ENCODE measurements around the gene SMYD5. TPM values are rescaled to one million over a fixed set of nuclear protein-coding genes. Genes with fewer than 3 reads are reported as not detected.

Gene SMYD5
- total RNA-seq, 1 donor from 2014 or later, result 18.2 TPM

DNA sequence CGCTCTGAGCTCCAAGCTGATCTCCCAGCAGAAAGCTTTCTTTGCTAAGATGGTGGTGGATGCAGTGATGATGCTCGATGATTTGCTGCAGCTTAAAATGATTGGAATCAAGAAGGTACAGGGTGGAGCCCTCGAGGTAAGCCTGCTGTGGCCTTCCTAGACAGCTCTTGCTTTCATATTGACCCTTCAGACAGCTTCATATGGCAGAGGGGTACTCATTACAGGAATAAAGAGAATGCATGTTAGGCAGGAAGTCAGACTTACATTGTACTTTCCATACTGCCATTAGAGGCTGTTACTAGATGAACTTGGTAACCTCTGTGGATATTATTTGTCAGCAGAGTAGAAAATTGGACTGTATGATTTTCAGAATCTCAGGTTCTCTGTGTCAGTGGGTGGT, 30.5 kb downstream of the SMYD5 start:
- DNase-seq, result no peak
- peaks cover 26% of the 10 kb centered on the region for H3K4me1 ChIP-seq
- H3K36me3 ChIP-seq, result peaks cover 98% of the 10 kb centered on the region
- intact Hi-C loops (cut with micrococcal nuclease), result no loop called here
- H3K9me3 ChIP-seq (replicated peaks), result no peaks in the 10 kb centered on the region
- H3K4me3 ChIP-seq, result no peak overlapping the region
- TF ChIP-seq, protein P1, sequence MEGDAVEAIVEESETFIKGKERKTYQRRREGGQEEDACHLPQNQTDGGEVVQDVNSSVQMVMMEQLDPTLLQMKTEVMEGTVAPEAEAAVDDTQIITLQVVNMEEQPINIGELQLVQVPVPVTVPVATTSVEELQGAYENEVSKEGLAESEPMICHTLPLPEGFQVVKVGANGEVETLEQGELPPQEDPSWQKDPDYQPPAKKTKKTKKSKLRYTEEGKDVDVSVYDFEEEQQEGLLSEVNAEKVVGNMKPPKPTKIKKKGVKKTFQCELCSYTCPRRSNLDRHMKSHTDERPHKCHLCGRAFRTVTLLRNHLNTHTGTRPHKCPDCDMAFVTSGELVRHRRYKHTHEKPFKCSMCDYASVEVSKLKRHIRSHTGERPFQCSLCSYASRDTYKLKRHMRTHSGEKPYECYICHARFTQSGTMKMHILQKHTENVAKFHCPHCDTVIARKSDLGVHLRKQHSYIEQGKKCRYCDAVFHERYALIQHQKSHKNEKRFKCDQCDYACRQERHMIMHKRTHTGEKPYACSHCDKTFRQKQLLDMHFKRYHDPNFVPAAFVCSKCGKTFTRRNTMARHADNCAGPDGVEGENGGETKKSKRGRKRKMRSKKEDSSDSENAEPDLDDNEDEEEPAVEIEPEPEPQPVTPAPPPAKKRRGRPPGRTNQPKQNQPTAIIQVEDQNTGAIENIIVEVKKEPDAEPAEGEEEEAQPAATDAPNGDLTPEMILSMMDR (IDR thresholded peaks at IDR 0.05; ENCODE audit: borderline replicate concordance), result no peak
- H3K27me3 ChIP-seq (ENCODE audit: low read depth), result no peaks in the 10 kb centered on the region
- no peak overlapping the region for H3K27ac ChIP-seq (replicated peaks)

DNA sequence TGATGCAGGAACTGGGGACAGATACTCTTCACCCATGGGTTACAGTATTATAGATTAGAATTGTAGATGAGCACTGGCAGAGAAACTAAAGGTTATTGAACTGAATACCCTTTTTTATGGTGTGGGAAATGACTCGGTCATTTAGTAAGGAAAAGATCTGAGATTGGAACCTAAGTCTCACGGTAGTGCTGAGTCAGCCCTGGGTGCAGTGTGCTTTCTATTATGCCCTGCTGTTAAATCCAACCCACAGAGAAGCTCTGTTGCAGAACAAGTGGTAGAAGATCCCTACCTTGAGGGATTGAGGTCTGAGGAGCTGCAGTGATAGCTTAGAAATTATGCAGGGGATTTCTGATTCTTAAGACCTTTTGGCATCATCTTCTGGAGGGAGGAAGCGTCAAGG, 32.8 kb downstream of the SMYD5 start:
- no peaks in the 10 kb centered on the region for H3K27me3 ChIP-seq (ENCODE audit: low read depth)
- peaks cover 99% of the 10 kb centered on the region for H3K36me3 ChIP-seq
- H3K4me1 ChIP-seq, result peaks cover 22% of the 10 kb centered on the region
- TF ChIP-seq, protein P1 (IDR thresholded peaks at IDR 0.05; ENCODE audit: borderline replicate concordance), result no peak
- no peaks in the 10 kb centered on the region for H3K9me3 ChIP-seq (replicated peaks)
- H3K4me3 ChIP-seq, result no peak overlapping the region
- intact Hi-C loops (cut with micrococcal nuclease), result no loop called here
- no peak for DNase-seq
- no peak overlapping the region for H3K27ac ChIP-seq (replicated peaks)

GRCh38 chr2:73249636-73250035, 35.6 kb downstream of the SMYD5 start:
- DNase-seq, result no peak
- peaks cover 7% of the 10 kb centered on the region for H3K4me1 ChIP-seq
- no peak overlapping the region for H3K4me3 ChIP-seq
- H3K9me3 ChIP-seq (replicated peaks), result no peaks in the 10 kb centered on the region
- H3K27me3 ChIP-seq (ENCODE audit: low read depth), result no peaks in the 10 kb centered on the region
- H3K27ac ChIP-seq (replicated peaks), result no peak overlapping the region
- TF ChIP-seq, protein P1 (IDR thresholded peaks at IDR 0.05; ENCODE audit: borderline replicate concordance), result no peak
- H3K36me3 ChIP-seq, result peaks cover 100% of the 10 kb centered on the region
- intact Hi-C loops (cut with micrococcal nuclease), result no loop called here

GRCh38 chr2:73250872-73251846, 37.1 kb downstream of the SMYD5 start:
- no peak overlapping the region for H3K27ac ChIP-seq (replicated peaks)
- TF ChIP-seq, protein P1 (IDR thresholded peaks at IDR 0.05; ENCODE audit: borderline replicate concordance), result no peak
- intact Hi-C loops (cut with micrococcal nuclease), result no loop called here
- H3K4me3 ChIP-seq, result no peak overlapping the region
- H3K36me3 ChIP-seq, result peaks cover 90% of the 10 kb centered on the region
- H3K27me3 ChIP-seq (ENCODE audit: low read depth), result no peaks in the 10 kb centered on the region
- H3K9me3 ChIP-seq (replicated peaks), result no peaks in the 10 kb centered on the region
- no peak for DNase-seq
- peaks cover 7% of the 10 kb centered on the region for H3K4me1 ChIP-seq

- H3K27me3 ChIP-seq (ENCODE audit: low read depth), result no peaks in the 10 kb centered on the region
- TF ChIP-seq, protein P1 (IDR thresholded peaks at IDR 0.05; ENCODE audit: borderline replicate concordance), result no peak
- H3K4me3 ChIP-seq, result no peak overlapping the region
- H3K27ac ChIP-seq (replicated peaks), result no peak overlapping the region
- DNase-seq, result no peak
- H3K9me3 ChIP-seq (replicated peaks), result no peaks in the 10 kb centered on the region
- H3K4me1 ChIP-seq, result peaks cover 7% of the 10 kb centered on the region
- H3K36me3 ChIP-seq, result peaks cover 77% of the 10 kb centered on the region
- intact Hi-C loops (cut with micrococcal nuclease), result no loop called here
Measured at GRCh38 chr2:73252238-73253027, 38.4 kb downstream of the SMYD5 start.

All from left ventricle myocardium inferior (tissue), 1 donor.